ENCODE results near the gene ADARB1.

The ADARB1 gene

DNA sequence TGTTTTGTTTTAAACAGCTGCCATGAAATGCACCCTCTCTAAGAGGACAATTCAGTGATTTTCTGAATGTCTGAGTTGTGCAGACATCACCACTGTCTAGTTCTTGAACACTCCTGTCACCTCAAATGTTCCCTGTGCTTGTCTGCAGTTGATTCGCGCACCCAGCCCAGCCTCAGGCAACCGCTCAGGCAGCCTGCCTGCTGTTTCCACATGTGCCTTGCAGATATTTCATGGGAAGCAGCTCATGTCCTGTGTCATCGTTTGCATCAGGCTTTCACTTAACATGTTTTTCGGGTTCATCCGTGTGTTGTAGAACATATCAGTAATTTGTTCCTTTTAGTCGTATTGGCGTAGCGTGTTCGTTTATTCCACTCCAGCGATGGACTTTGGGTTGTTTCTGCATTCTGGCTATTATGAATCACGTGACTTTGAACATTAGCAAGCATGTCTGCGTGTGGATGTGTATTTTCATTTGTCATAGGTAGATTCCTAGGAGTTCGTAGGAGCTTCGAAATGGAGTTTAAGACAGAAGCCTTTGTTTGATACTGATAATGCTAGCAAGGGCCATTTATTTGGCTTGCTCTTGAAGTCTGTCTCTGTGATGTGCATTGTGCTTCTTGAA, 12.1 kb downstream of the ADARB1 start:
- Histone ChIP-seq H3K9ac (ENCODE audit: insufficient read length, low read depth) (no peak overlapping the region), H3K4me1 (ENCODE audit: insufficient read depth, insufficient read length) (no peaks in the 10 kb centered on the region), H3K4me3 (ENCODE audit: insufficient read length, low read depth) (no peak overlapping the region), H3K9me3 (ENCODE audit: insufficient read depth, low read length) (no peaks in the 10 kb centered on the region), H3K27me3 (ENCODE audit: insufficient read depth, insufficient read length) (no peaks in the 10 kb centered on the region), H3K36me3 (ENCODE audit: insufficient read depth, insufficient read length, low read length) (peaks cover 34% of the 10 kb centered on the region)
- DNase-seq (ENCODE audit: low read depth, low spot score): no peak
- TF ChIP-seq ZNF274 (IDR thresholded peaks at IDR 0.05; ENCODE audit: low read depth, low read length): no peak
- TF ChIP-seq SUZ12 (IDR thresholded peaks at IDR 0.05; ENCODE audit: extremely low read depth, insufficient read depth, insufficient read length): no peak

DNA sequence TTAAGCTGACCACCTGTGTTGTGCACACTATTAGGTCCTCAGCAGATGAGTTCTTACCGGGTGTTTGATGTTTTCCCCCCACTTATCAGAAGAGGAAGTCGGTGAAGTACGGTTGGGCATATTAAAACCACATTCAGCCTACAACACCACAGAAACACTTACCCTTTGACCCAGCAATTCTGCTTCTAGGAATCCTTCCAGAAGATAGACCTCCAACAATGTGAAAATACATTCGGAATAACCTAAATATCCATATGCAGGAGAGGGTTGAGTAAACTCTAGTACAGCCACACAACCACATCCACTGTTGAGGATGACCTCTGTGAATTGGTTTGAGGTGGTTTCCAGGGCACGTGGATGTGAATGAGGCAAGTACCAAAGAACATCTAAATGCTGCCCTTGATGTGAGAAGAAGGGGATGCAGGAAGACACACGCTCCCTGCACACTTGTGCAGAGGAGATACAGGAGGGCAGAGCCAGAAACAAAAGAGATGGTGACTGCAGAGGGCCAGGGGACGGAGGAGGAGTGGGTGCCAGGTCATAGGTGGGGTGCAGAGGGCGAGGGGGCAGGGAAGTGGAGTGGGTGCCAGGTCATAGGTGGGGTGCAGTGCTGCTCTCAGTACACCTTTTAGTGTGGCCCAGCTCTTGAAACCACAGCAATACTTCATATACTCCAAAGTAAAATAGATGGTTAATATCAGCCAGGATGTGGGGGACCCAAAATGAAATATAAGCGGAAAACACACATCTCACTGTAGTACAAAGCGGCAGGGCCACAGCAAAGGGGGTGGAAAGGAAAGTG, 12.8 kb downstream of the ADARB1 start:
- no peaks in the 10 kb centered on the region for H3K4me1 ChIP-seq (ENCODE audit: insufficient read depth, insufficient read length)
- H3K27me3 ChIP-seq (ENCODE audit: insufficient read depth, insufficient read length): no peaks in the 10 kb centered on the region
- no peak for DNase-seq (ENCODE audit: low read depth, low spot score)
- H3K9ac ChIP-seq (ENCODE audit: insufficient read length, low read depth): no peak overlapping the region
- no peaks in the 10 kb centered on the region for H3K9me3 ChIP-seq (ENCODE audit: insufficient read depth, low read length)
- H3K36me3 ChIP-seq (ENCODE audit: insufficient read depth, insufficient read length, low read length): peaks cover 28% of the 10 kb centered on the region
- H3K4me3 ChIP-seq (ENCODE audit: insufficient read length, low read depth): no peak overlapping the region
- TF ChIP-seq YY1 (IDR thresholded peaks at IDR 0.05; ENCODE audit: insufficient read depth, insufficient read length): no peak
- TF ChIP-seq SUZ12 (IDR thresholded peaks at IDR 0.05; ENCODE audit: extremely low read depth, insufficient read depth, insufficient read length): no peak
- TF ChIP-seq ZNF274 (IDR thresholded peaks at IDR 0.05; ENCODE audit: low read depth, low read length): no peak

DNA sequence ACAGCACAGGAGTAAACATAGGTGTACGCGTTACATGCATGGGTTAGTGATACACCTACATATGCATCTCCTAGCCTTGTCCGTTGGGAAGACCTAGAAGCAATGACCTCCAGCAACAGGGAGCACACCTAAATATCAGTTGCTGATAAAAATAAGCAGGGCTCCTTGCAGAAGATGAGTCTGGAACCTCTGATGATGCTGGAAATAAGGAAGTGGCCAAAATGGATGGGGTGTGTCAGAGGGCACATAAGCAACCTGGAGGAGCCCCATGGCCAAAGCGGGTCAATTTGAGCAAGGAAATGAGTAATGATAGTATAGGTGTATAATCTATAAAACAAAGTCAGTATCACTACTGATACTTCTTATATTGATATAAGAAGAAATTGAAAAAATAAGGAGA, 13.7 kb downstream of the ADARB1 start:
- no peak for TF ChIP-seq SUZ12 (IDR thresholded peaks at IDR 0.05; ENCODE audit: extremely low read depth, insufficient read depth, insufficient read length)
- no peak for TF ChIP-seq YY1 (IDR thresholded peaks at IDR 0.05; ENCODE audit: insufficient read depth, insufficient read length)
- no peak for TF ChIP-seq ZNF274 (IDR thresholded peaks at IDR 0.05; ENCODE audit: low read depth, low read length)

DNA sequence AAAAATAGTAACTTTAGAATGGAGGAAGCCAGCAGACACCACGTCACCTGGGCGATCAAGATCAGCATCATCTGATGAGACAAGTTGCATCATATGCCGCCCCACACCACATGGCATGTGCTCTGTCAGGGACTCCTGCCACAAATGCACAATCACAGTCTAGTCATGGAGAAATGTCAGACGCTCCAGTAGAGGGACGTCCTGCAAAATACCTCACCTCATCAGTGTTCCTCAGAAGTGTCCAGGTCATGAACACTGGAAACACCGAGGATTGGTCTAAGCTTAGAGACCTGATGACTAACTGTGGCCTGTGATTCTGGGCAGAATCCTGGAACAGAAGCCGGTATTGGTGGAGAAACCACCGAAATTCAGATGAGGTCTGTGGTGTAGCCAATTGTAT, 14.3 kb downstream of the ADARB1 start:
- Histone ChIP-seq H3K36me3 (ENCODE audit: insufficient read depth, insufficient read length, low read length) (peaks cover 18% of the 10 kb centered on the region), H3K9ac (ENCODE audit: insufficient read length, low read depth) (no peak overlapping the region), H3K9me3 (ENCODE audit: insufficient read depth, low read length) (no peaks in the 10 kb centered on the region), H3K4me3 (ENCODE audit: insufficient read length, low read depth) (no peak overlapping the region), H3K27me3 (ENCODE audit: insufficient read depth, insufficient read length) (no peaks in the 10 kb centered on the region), H3K4me1 (ENCODE audit: insufficient read depth, insufficient read length) (peaks cover 3% of the 10 kb centered on the region)
- no peak for TF ChIP-seq YY1 (IDR thresholded peaks at IDR 0.05; ENCODE audit: insufficient read depth, insufficient read length)
- TF ChIP-seq ZNF274 (IDR thresholded peaks at IDR 0.05; ENCODE audit: low read depth, low read length): no peak
- no peak for TF ChIP-seq SUZ12 (IDR thresholded peaks at IDR 0.05; ENCODE audit: extremely low read depth, insufficient read depth, insufficient read length)
- no peak for DNase-seq (ENCODE audit: low read depth, low spot score)

More for the DNA sequence above, 13.7 kb downstream of the ADARB1 start:
- H3K4me3 ChIP-seq (ENCODE audit: insufficient read length, low read depth): no peak overlapping the region
- no peak for DNase-seq (ENCODE audit: low read depth, low spot score)
- no peaks in the 10 kb centered on the region for H3K9me3 ChIP-seq (ENCODE audit: insufficient read depth, low read length)
- H3K9ac ChIP-seq (ENCODE audit: insufficient read length, low read depth): no peak overlapping the region
- peaks cover 20% of the 10 kb centered on the region for H3K36me3 ChIP-seq (ENCODE audit: insufficient read depth, insufficient read length, low read length)
- peaks cover 2% of the 10 kb centered on the region for H3K4me1 ChIP-seq (ENCODE audit: insufficient read depth, insufficient read length)
- no peaks in the 10 kb centered on the region for H3K27me3 ChIP-seq (ENCODE audit: insufficient read depth, insufficient read length)

DNA sequence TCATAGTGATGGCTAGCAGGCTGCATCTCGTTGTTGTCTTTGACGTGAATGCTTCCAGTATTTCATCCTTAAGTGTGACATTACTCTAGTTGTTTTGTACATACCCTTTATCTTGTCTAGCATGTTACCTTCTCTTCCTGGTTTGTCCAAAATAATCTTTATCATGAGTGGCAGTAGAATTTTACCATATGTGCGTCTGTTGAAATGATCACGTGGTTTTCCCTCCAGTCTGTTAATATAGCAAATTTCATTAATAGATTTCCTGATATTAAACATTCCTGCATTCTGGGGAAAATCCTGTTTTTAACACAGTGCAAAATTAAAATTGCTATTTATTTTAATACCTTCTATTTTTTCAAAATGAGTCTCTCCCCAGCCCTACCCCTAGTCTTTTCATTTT, 15.6 kb downstream of the ADARB1 start:
- peaks cover 3% of the 10 kb centered on the region for H3K4me1 ChIP-seq (ENCODE audit: insufficient read depth, insufficient read length)
- no peak overlapping the region for H3K4me3 ChIP-seq (ENCODE audit: insufficient read length, low read depth)
- no peak for DNase-seq (ENCODE audit: low read depth, low spot score)

DNA sequence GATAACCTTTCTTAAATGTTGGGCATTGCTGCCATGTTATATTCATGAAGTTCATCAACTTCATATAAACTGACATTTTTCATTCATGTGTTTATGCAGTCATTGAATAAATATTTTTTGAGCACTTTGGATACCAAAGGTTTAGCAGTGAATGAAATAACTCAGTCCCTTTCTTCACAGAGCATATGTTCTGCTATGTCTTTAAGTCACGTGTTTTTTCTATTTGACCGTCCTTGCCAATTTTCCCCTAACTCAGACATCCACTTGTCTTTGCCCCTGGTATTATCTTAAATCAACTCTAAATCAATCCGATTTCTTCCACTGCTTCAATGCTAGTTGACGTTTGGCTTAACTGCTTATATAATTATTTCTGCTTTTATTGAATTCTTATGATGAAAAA, 16.6 kb downstream of the ADARB1 start:
- H3K36me3 ChIP-seq (ENCODE audit: insufficient read depth, insufficient read length, low read length): peaks cover 14% of the 10 kb centered on the region
- H3K27me3 ChIP-seq (ENCODE audit: insufficient read depth, insufficient read length): no peaks in the 10 kb centered on the region
- no peak overlapping the region for H3K9ac ChIP-seq (ENCODE audit: insufficient read length, low read depth)
- H3K4me1 ChIP-seq (ENCODE audit: insufficient read depth, insufficient read length): peaks cover 7% of the 10 kb centered on the region
- H3K4me3 ChIP-seq (ENCODE audit: insufficient read length, low read depth): no peak overlapping the region
- DNase-seq (ENCODE audit: low read depth, low spot score): no peak
- TF ChIP-seq YY1 (IDR thresholded peaks at IDR 0.05; ENCODE audit: insufficient read depth, insufficient read length) (no peak), SUZ12 (IDR thresholded peaks at IDR 0.05; ENCODE audit: extremely low read depth, insufficient read depth, insufficient read length) (no peak), ZNF274 (IDR thresholded peaks at IDR 0.05; ENCODE audit: low read depth, low read length) (no peak)
- H3K9me3 ChIP-seq (ENCODE audit: insufficient read depth, low read length): no peaks in the 10 kb centered on the region

More for the DNA sequence above, 15.6 kb downstream of the ADARB1 start:
- no peaks in the 10 kb centered on the region for H3K27me3 ChIP-seq (ENCODE audit: insufficient read depth, insufficient read length)
- H3K36me3 ChIP-seq (ENCODE audit: insufficient read depth, insufficient read length, low read length): peaks cover 12% of the 10 kb centered on the region
- H3K9ac ChIP-seq (ENCODE audit: insufficient read length, low read depth): no peak overlapping the region
- TF ChIP-seq YY1 (IDR thresholded peaks at IDR 0.05; ENCODE audit: insufficient read depth, insufficient read length) (no peak), ZNF274 (IDR thresholded peaks at IDR 0.05; ENCODE audit: low read depth, low read length) (no peak), SUZ12 (IDR thresholded peaks at IDR 0.05; ENCODE audit: extremely low read depth, insufficient read depth, insufficient read length) (no peak)
- H3K9me3 ChIP-seq (ENCODE audit: insufficient read depth, low read length): no peaks in the 10 kb centered on the region

DNA sequence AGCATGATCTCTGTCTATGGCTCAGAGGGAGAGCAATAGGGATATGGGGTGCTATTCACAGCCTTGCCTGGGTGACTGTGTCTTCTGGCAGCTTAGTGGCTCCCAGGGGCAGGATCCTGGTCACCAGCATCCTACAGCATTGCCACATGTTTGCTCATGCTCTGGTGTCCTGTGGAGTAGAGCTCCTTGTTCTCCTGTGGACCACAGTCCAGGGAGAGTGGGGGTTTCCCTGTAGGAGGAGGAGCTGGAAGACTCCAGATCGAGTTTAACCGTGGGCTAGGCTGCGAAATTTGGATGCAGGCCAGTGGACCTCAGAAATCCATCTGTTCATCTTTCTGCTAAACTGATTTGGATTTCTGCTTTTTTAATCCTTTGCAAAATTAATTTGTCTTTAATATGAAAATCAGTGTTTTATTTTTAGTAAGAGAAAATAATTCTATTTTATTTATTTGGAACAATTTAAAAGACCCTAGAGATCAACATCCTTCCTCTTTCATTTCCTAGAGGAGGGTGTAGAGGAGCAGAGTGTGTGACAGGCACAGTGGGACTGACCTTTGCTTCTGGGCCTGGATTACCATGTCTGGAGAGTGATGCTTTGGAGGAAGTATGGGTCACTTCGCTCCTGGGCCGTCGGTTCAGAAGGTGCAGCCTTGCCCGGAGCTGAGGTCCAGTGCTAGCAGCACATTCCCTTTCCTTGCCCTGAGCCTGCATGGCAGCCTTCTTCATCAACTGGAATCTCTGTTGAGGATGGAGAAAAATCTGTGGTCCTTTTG, 17.4 kb downstream of the ADARB1 start:
- H3K4me1 ChIP-seq (ENCODE audit: insufficient read depth, insufficient read length): peaks cover 9% of the 10 kb centered on the region
- DNase-seq (ENCODE audit: low read depth, low spot score): no peak

More for the DNA sequence above, 17.4 kb downstream of the ADARB1 start:
- Histone ChIP-seq H3K9me3 (ENCODE audit: insufficient read depth, low read length) (no peaks in the 10 kb centered on the region), H3K27me3 (ENCODE audit: insufficient read depth, insufficient read length) (no peaks in the 10 kb centered on the region), H3K36me3 (ENCODE audit: insufficient read depth, insufficient read length, low read length) (peaks cover 14% of the 10 kb centered on the region), H3K9ac (ENCODE audit: insufficient read length, low read depth) (no peak overlapping the region), H3K4me3 (ENCODE audit: insufficient read length, low read depth) (no peak overlapping the region)
- TF ChIP-seq SUZ12 (IDR thresholded peaks at IDR 0.05; ENCODE audit: extremely low read depth, insufficient read depth, insufficient read length): no peak
- no peak for TF ChIP-seq YY1 (IDR thresholded peaks at IDR 0.05; ENCODE audit: insufficient read depth, insufficient read length)

Data from NT2/D1 (cell line).